Transverse colon (tissue), 4 donors: Measurements from ENCODE around the gene CARM1. TPM values are rescaled to one million over a fixed set of nuclear protein-coding genes. Genes with fewer than 3 reads are reported as not detected.

Experiments
- DNase-seq: peaks from one replicate; pipeline ENCODE4 v3.0.0-alpha.2; 2019
- H3K27ac ChIP-seq, 4 donors: fragments of 200-600 bp; sonication (generic); 2 replicates each; pipeline ENCODE4 v1.5.1; 2016 to 2018; ENCODE audit warnings: inconsistent platforms in 4 of 4
- H3K27me3 ChIP-seq: fragments of 200-600 bp; sonication (generic); 2 replicates; pipeline ENCODE4 v1.5.1; 2017; ENCODE audit warnings: inconsistent platforms
- H3K36me3 ChIP-seq, 4 donors: fragments of 200-600 bp; sonication (generic); 2 replicates each; pipeline ENCODE4 v1.5.1; 2017 to 2019; ENCODE audit warnings: inconsistent platforms in 4 of 4
- H3K4me1 ChIP-seq, 4 donors: fragments of 200-600 bp; sonication (generic); 2 replicates each; pipeline ENCODE4 v1.5.1; 2017 to 2020; ENCODE audit warnings: inconsistent platforms in 4 of 4
- H3K4me3 ChIP-seq, 4 donors: fragments of 200-600 bp; sonication (generic); 1 replicate in 1 of 4; 2 replicates in 3 of 4; pipeline versions ENCODE4 v1.5.1 to v1.6.1; 2017 to 2019; ENCODE audit warnings: inconsistent platforms in 4 of 4
- H3K9me3 ChIP-seq, 2 donors: fragments of 200-600 bp; sonication (generic); 2 replicates each; pipeline ENCODE4 v1.5.1; 2017 to 2019; ENCODE audit warnings: inconsistent platforms in 2 of 2
- CTCF ChIP-seq, 5 experiments: fragments of 200-600 bp in 3 of 5; fragments of 450-650 bp in 2 of 5; sonication (generic) in 3 of 5; IDR thresholded peaks; 1 replicate in 2 of 5; 2 replicates in 3 of 5; pipeline ENCODE4 v1.5.1; 2016 to 2017; ENCODE audit warnings: antibody characterized with exemption in 5 of 5, inconsistent platforms in 3 of 5, mild to moderate bottlenecking in 2 of 5, moderate library complexity in 1 of 5
- EP300 ChIP-seq: sonication (generic); formaldehyde crosslinking; IDR thresholded peaks from one replicate; pipeline ENCODE4 v1.6.1; 2017; ENCODE audit warnings: antibody characterized with exemption, low read depth
- POLR2A ChIP-seq: fragments of 450-650 bp; IDR thresholded peaks from one replicate; pipeline ENCODE4 v1.6.1; 2016; ENCODE audit warnings: antibody characterized with exemption, mild to moderate bottlenecking, moderate library complexity
- POLR2AphosphoS5 ChIP-seq, 3 donors: sonication (generic); formaldehyde crosslinking; IDR thresholded peaks; one replicate each; pipeline ENCODE4 v1.6.1; 2016; ENCODE audit warnings: antibody characterized with exemption in 3 of 3
- WGBS, 2 donors: methylation state at CpG; one replicate each; pipeline ENCODE4 v1.1.5; 2018; ENCODE audit warnings: low coverage in 1 of 2; 5-methylcytosine and 5-hydroxymethylcytosine counted together
- in situ Hi-C, 4 donors: fragments of 200-750 bp; cut with MboI; loops; one replicate each; pipeline versions ENCODE4 v1.15.0 to v1.15.1; 2017; ENCODE audit warnings: low sequenced_read_pairs in 3 of 4, low pct_ligation_motif_present in 1 of 4, low pct_unique_long_range_greater_than_20kb in 1 of 4
- intact Hi-C: fragments of 100-400 bp; cut with DNase I; formaldehyde crosslinking; loops from one replicate; pipeline ENCODE4 v1.15.1; 2023; ENCODE audit warnings: low total_unique reads
- total RNA-seq, 4 donors: library from RNA; depleted of rRNA; stranded (reverse); fragments of >200 nt; gene quantifications; one replicate each; pipeline ENCODE4 v1.1.0, GENCODE V29; 2016

The CARM1 gene
- total RNA-seq, 4 donors from 2014 or later = 24.9 to 47.6 (median 35.6) TPM

- H3K36me3 ChIP-seq = no peaks in the 10 kb centered on the region
- WGBS, 2 donors = 1% methylated on average over 79 of the region's 100 CpGs; no CpG with 5 or more reads in 1 of the 2 donors
- TF ChIP-seq POLR2A (peak; percentile 91), EP300 (no peak), POLR2AphosphoS5 (IDR thresholded peaks at IDR 0.05) (peak; percentile 94 to 96 (median 95))
- H3K27ac ChIP-seq = peak within 1 kb of the TSS; percentile 93 to 96 (median 94)
- peak; percentile 99 for DNase-seq
- in situ Hi-C loops (no loop called here), intact Hi-C loops (no loop called here)
- H3K27me3 ChIP-seq = no peaks in the 10 kb centered on the region
- H3K4me1 ChIP-seq = peaks cover 5 to 28% (median 19%) of the 10 kb centered on the region in 4 donors
- H3K4me3 ChIP-seq = peak within 1 kb of the TSS; percentile 73 to 98 (median 95)
- H3K9me3 ChIP-seq = no peaks in the 10 kb centered on the region
Observed at GRCh38 chr19:10960314-10961072, 89.1 kb downstream of the CARM1 start, which contains the start of gene SMARCA4. Gene SMARCA4, plus strand, starts transcription at chr19:10961030. Its CDS starts 23,122 bp downstream, at chr19:10984152.

- TF ChIP-seq CTCF (IDR thresholded peaks at IDR 0.05) (no peak), POLR2AphosphoS5 (IDR thresholded peaks at IDR 0.05) (no peak)
- WGBS, 2 donors = 1 to 3% methylated on average over 7 to 42 of the region's 92 CpGs
- H3K27me3 ChIP-seq = no peaks in the 10 kb centered on the region
- H3K4me1 ChIP-seq = peaks cover 5 to 28% (median 19%) of the 10 kb centered on the region in 4 donors
- intact Hi-C loops = no loop called here
- H3K27ac ChIP-seq = peak overlapping the region; percentile 93 to 96 (median 94)
- H3K9me3 ChIP-seq = no peaks in the 10 kb centered on the region
- peak overlapping the region; percentile 26 to 98 (median 95) for H3K4me3 ChIP-seq
- in situ Hi-C loops = no loop called here
- DNase-seq = peak; percentile 30
- no peaks in the 10 kb centered on the region for H3K36me3 ChIP-seq
Observed at GRCh38 chr19:10961073-10961860, 89.9 kb downstream of the CARM1 start.

GRCh38 chr19:10962863-10963262 lies 91.5 kb downstream of the CARM1 start:
- no peak overlapping the region for H3K27ac ChIP-seq
- H3K4me1 ChIP-seq = peaks cover 5 to 31% (median 22%) of the 10 kb centered on the region in 4 donors

DNA sequence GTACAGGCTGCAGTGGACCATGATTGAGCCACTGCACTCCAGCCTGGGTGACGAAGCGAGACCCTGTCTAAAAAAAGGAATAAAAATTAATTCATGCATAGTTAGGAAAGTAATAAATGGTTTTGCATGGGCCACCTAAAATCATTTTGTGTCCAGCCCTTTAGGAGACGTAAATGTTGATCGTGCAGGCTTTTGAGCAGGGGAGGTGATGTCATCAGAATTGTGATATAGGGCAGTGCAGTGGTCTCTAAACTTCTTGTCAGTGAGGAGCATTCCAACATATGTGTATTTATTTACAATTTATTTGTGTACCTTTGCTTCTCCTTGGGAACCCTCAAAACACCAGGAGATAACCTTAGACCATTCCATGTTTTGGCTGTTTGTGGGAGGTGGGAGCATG lies 92.5 kb downstream of the CARM1 start:
- Histone ChIP-seq H3K27me3 (no peaks in the 10 kb centered on the region), H3K36me3 (no peaks in the 10 kb centered on the region), H3K4me3 (no peak overlapping the region), H3K9me3 (no peaks in the 10 kb centered on the region), H3K4me1 (peaks cover 5 to 41% (median 31%) of the 10 kb centered on the region in 4 donors), H3K27ac (no peak overlapping the region)
- in situ Hi-C loops = no loop called here
- TF ChIP-seq POLR2AphosphoS5 (IDR thresholded peaks at IDR 0.05) = no peak
- no peak for TF ChIP-seq CTCF (IDR thresholded peaks at IDR 0.05)
- no peak for TF ChIP-seq EP300
- no peak for TF ChIP-seq POLR2A
- WGBS, 2 donors = 78 to 93% methylated on average over 4 of the region's 4 CpGs
- intact Hi-C loops = no loop called here
- DNase-seq = no peak

More at GRCh38 chr19:10962863-10963262, 91.5 kb downstream of the CARM1 start:
- no peaks in the 10 kb centered on the region for H3K27me3 ChIP-seq
- no peak for TF ChIP-seq CTCF (IDR thresholded peaks at IDR 0.05)
- in situ Hi-C loops (no loop called here), intact Hi-C loops (no loop called here)
- H3K4me3 ChIP-seq = no peak overlapping the region
- WGBS, 2 donors = 60 to 85% methylated on average over 2 to 10 of the region's 10 CpGs
- no peak for DNase-seq
- H3K9me3 ChIP-seq = no peaks in the 10 kb centered on the region
- H3K36me3 ChIP-seq = no peaks in the 10 kb centered on the region
